Gastroesophageal sphincter (tissue), 4 donors: ENCODE measurements around the gene ADPRHL1. TPM values are rescaled to one million over a fixed set of nuclear protein-coding genes. Genes with fewer than 3 reads are reported as not detected.

Source experiments
- ATAC-seq: fragments of 150-250 bp; one replicate; pipeline ENCODE4 v1.9.1; 2016; ENCODE audit warnings: mild to moderate bottlenecking, moderate library complexity
- H3K27ac ChIP-seq, 4 donors: fragments of 200-600 bp; sonication (generic) in 3 of 4; 1 replicate in 3 of 4; 2 replicates in 1 of 4; pipeline ENCODE4 v1.5.1; 2016 to 2019
- H3K27me3 ChIP-seq: fragments of 200-600 bp; sonication (generic); one replicate; pipeline ENCODE4 v1.5.1; 2019
- H3K36me3 ChIP-seq, 2 donors: fragments of 200-600 bp; sonication (generic); one replicate each; pipeline ENCODE4 v1.5.1; 2019; ENCODE audit warnings: control low read depth in 1 of 2
- H3K4me1 ChIP-seq, 3 donors: fragments of 200-600 bp; sonication (generic); 1 replicate in 2 of 3; 2 replicates in 1 of 3; pipeline ENCODE4 v1.5.1; 2016 to 2019; ENCODE audit warnings: control low read depth in 2 of 3
- H3K4me3 ChIP-seq, 2 donors: fragments of 200-600 bp; sonication (generic); one replicate each; pipeline ENCODE4 v1.5.1; 2019; ENCODE audit warnings: mild to moderate bottlenecking in 1 of 2, moderate library complexity in 1 of 2
- H3K9me3 ChIP-seq, 3 donors: fragments of 200-600 bp; sonication (generic); one replicate each; pipeline ENCODE4 v1.5.1; 2017 to 2019; ENCODE audit warnings: control low read depth in 2 of 3
- CTCF ChIP-seq, 4 experiments: fragments of 200-600 bp in 2 of 4; fragments of 450-650 bp in 2 of 4; sonication (generic) in 1 of 4; IDR thresholded peaks; one replicate each; pipeline ENCODE4 v1.5.1; 2017 to 2019; ENCODE audit warnings: antibody characterized with exemption in 4 of 4, mild to moderate bottlenecking in 2 of 4, moderate library complexity in 2 of 4
- EP300 ChIP-seq: sonication (generic); formaldehyde crosslinking; IDR thresholded peaks from one replicate; pipeline ENCODE4 v1.6.1; 2017; ENCODE audit warnings: antibody characterized with exemption, mild to moderate bottlenecking
- POLR2A ChIP-seq, 2 donors: fragments of 450-650 bp; IDR thresholded peaks; one replicate each; pipeline ENCODE4 v1.6.1; 2017; ENCODE audit warnings: antibody characterized with exemption in 2 of 2, mild to moderate bottlenecking in 2 of 2, moderate library complexity in 1 of 2
- POLR2AphosphoS5 ChIP-seq: sonication (generic); formaldehyde crosslinking; IDR thresholded peaks from one replicate; pipeline ENCODE4 v1.6.1; 2017; ENCODE audit warnings: antibody characterized with exemption
- WGBS, 2 donors: methylation state at CpG; one replicate each; pipeline ENCODE4 v1.1.5; 2018; ENCODE audit warnings: low coverage in 1 of 2; 5-methylcytosine and 5-hydroxymethylcytosine counted together
- total RNA-seq, 4 donors: library from RNA; depleted of rRNA; stranded (reverse); fragments of >200 nt; gene quantifications; one replicate each; pipeline ENCODE4 v1.1.0, GENCODE V29; 2016

Gene ADPRHL1
- total RNA-seq, 4 donors from 2014 or later: 4.7 to 33.8 (median 8.9) TPM

GRCh38 chr13:113427562-113428468, 25.5 kb downstream of the ADPRHL1 start:
- peaks cover 0 to 10% of the 10 kb centered on the region in 2 donors for H3K36me3 ChIP-seq
- peaks cover 0 to 2% (median 0%) of the 10 kb centered on the region in 3 donors for H3K4me1 ChIP-seq
- peak overlapping the region in 2 of 4 donors; percentile 10 to 37 for H3K27ac ChIP-seq
- no peaks in the 10 kb centered on the region for H3K27me3 ChIP-seq
- no peak overlapping the region for H3K4me3 ChIP-seq
- no peaks in the 10 kb centered on the region for H3K9me3 ChIP-seq
- TF ChIP-seq POLR2A (IDR thresholded peaks at IDR 0.05) (no peak), CTCF (IDR thresholded peaks at IDR 0.05) (no peak), EP300 (no peak), POLR2AphosphoS5 (no peak)
- 39 to 69% methylated on average over 5 to 9 of the region's 31 CpGs for whole genome bisulfite sequencing, 2 donors
- no peak for ATAC-seq

- no peak overlapping the region for H3K4me3 ChIP-seq
- WGBS, 2 donors: 82 to 93% methylated on average over 6 of the region's 15 CpGs
- no peak overlapping the region for H3K27ac ChIP-seq
- H3K27me3 ChIP-seq: no peaks in the 10 kb centered on the region
- peaks cover 0 to 14% (median 5%) of the 10 kb centered on the region in 3 donors for H3K4me1 ChIP-seq
- peaks cover 0 to 10% of the 10 kb centered on the region in 2 donors for H3K36me3 ChIP-seq
- ATAC-seq: no peak
- H3K9me3 ChIP-seq: no peaks in the 10 kb centered on the region
- TF ChIP-seq POLR2AphosphoS5: no peak
- no peak for TF ChIP-seq POLR2A (IDR thresholded peaks at IDR 0.05)
- no peak for TF ChIP-seq EP300
- TF ChIP-seq CTCF (IDR thresholded peaks at IDR 0.05): no peak
Observed at GRCh38 chr13:113426591-113426986, 26.7 kb downstream of the ADPRHL1 start.

- Histone ChIP-seq H3K27me3 (no peaks in the 10 kb centered on the region), H3K4me1 (peaks cover 0 to 19% (median 9%) of the 10 kb centered on the region in 3 donors), H3K36me3 (peaks cover 0 to 8% of the 10 kb centered on the region in 2 donors), H3K4me3 (no peak overlapping the region), H3K9me3 (no peaks in the 10 kb centered on the region), H3K27ac (no peak overlapping the region)
- 87% methylated on average over 3 of the region's 22 CpGs; no CpG with 5 or more reads in 1 of the 2 donors for WGBS, 2 donors
- ATAC-seq: no peak
- no peak for TF ChIP-seq POLR2AphosphoS5
- TF ChIP-seq POLR2A (IDR thresholded peaks at IDR 0.05): no peak
- no peak for TF ChIP-seq CTCF (IDR thresholded peaks at IDR 0.05)
- no peak for TF ChIP-seq EP300
Observed at GRCh38 chr13:113425941-113426590, 27.2 kb downstream of the ADPRHL1 start.

- H3K4me1 ChIP-seq: peaks cover 0 to 20% (median 9%) of the 10 kb centered on the region in 3 donors
- no peaks in the 10 kb centered on the region for H3K9me3 ChIP-seq
- TF ChIP-seq POLR2AphosphoS5 (no peak), EP300 (no peak), POLR2A (IDR thresholded peaks at IDR 0.05) (no peak), CTCF (IDR thresholded peaks at IDR 0.05) (no peak)
- 100% methylated on average over 1 of the region's 11 CpGs; no CpG with 5 or more reads in 1 of the 2 donors for WGBS, 2 donors
- no peak overlapping the region for H3K4me3 ChIP-seq
- ATAC-seq: no peak
- H3K36me3 ChIP-seq: no peaks in the 10 kb centered on the region
- H3K27ac ChIP-seq: no peak overlapping the region
- no peaks in the 10 kb centered on the region for H3K27me3 ChIP-seq
Observed at GRCh38 chr13:113423520-113424163, 29.6 kb downstream of the ADPRHL1 start.
